HL-60/S4 (cell line): Measurements from ENCODE around the gene WASF3.

Source experiments
- in situ Hi-C: fragments of 300-500 bp; cut with MboI; formaldehyde crosslinking; loops from 2 replicates; pipeline ENCODE4 v1.14.3; 2022; ENCODE audit warnings: low sequenced_read_pairs

Gene WASF3

GRCh38 chr13:26679411-26680122 is 122.1 kb downstream of the WASF3 start:
- in situ Hi-C loops = loop anchor here (25.0 kb wide), 1 partner anchor 492 kb away; no protein-coding TSS in a partner anchor

GRCh38 chr13:26680123-26680450 is 122.6 kb downstream of the WASF3 start:
- in situ Hi-C loops = loop anchor here (25.0 kb wide), 1 partner anchor 493 kb away; no protein-coding TSS in a partner anchor

DNA sequence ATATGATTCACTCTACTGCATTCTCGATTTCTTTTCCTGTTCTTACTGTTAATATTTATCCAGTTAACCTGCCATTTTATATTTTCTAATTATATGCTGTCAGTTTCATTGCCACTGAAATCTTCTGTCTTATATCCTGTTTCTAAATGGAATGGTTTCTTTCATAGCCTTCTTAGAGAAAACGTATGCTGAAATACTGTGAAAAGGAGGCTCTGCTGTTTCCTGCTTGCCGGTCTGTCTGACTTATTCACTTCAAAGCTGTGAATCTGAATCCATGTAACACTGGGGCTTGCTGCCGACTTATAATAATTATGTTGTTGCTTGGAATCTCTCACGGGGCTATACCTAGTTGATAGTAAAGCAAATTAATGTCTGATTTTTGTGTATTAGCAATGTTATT is 123.1 kb downstream of the WASF3 start:
- in situ Hi-C loops = loop anchor here (25.0 kb wide), 1 partner anchor 493 kb away; no protein-coding TSS in a partner anchor

DNA sequence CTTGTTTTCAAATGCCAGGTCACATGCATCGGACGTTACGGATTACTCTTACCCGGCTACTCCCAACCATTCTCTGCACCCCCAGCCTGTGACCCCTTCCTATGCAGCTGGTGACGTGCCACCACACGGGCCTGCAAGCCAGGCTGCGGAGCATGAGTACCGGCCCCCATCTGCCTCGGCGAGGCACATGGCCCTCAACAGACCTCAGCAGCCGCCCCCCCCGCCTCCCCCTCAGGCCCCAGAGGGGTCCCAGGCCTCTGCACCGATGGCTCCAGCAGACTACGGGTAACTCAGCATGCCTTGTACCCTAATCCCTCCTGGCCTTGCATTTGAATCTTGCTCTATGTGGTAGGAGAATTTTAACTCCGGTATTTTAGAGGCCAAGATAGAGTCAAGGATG is 123.6 kb downstream of the WASF3 start:
- in situ Hi-C loops = loop anchor here (25.0 kb wide), 1 partner anchor 494 kb away; no protein-coding TSS in a partner anchor

- in situ Hi-C loops = loop anchor here (25.0 kb wide), 1 partner anchor 495 kb away; no protein-coding TSS in a partner anchor
Observed at GRCh38 chr13:26682606-26683005, 125.1 kb downstream of the WASF3 start.

DNA sequence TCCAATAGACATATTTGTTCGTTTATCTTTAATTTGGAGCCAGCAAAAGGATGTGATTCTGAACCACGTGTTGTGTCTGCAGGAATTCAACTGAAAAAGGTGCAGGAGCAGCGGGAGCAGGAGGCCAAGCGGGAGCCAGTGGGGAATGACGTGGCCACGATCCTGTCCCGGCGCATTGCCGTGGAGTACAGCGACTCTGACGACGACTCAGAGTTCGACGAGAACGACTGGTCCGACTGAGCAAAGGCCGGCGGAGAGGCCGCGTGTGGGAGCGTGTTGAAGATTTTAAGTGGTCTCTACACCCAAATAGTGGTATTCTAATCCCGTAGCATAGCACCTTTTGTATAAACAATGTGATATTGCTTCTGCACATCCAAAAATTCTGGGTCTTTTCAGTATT is 128.1 kb downstream of the WASF3 start:
- in situ Hi-C loops = loop anchor here (25.0 kb wide), 1 partner anchor 498 kb away; no protein-coding TSS in a partner anchor

GRCh38 chr13:26686285-26686684 is 128.8 kb downstream of the WASF3 start:
- in situ Hi-C loops = loop anchor here (25.0 kb wide), 1 partner anchor 499 kb away; no protein-coding TSS in a partner anchor

DNA sequence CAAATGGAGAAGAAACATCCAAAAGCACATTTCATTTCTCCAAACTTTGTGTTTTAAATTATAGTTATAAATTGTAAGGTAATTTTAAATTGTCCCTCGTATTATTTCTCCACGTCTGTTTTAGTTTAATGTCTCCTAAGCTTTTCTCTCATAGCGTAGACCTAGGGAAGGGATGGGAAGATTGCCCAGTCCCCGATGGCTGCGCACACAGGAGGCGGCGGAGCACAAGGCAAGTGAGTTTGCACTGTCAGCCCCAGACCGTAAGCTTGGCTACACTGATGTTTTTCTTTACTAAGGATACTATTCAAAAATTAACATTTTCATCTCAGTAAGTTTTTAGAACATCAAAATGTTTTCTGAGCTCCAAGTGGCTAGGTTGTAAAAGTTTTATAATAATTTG is 130.8 kb downstream of the WASF3 start:
- in situ Hi-C loops = loop anchor here (25.0 kb wide), 1 partner anchor 501 kb away; no protein-coding TSS in a partner anchor

DNA sequence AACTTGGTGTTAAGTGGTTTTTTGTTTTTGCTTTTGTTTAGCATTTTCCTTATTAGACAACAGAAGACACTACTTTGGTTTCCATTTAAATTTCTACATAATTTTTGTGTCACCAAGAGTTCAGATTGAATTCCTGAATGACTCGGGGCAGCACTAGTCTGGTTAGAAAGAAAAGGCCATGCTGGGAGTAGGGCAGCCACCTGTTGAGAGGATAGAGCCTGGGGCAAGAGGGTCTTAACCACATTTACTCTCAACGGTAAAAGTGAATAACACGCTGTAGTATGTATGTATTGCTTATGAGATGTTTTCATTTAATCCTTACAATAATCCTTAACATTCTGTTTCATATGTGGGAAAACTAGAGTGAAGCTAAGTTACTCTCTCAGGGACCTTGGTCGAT is 131.5 kb downstream of the WASF3 start:
- in situ Hi-C loops = loop anchor here (25.0 kb wide), 1 partner anchor 502 kb away; no protein-coding TSS in a partner anchor

DNA sequence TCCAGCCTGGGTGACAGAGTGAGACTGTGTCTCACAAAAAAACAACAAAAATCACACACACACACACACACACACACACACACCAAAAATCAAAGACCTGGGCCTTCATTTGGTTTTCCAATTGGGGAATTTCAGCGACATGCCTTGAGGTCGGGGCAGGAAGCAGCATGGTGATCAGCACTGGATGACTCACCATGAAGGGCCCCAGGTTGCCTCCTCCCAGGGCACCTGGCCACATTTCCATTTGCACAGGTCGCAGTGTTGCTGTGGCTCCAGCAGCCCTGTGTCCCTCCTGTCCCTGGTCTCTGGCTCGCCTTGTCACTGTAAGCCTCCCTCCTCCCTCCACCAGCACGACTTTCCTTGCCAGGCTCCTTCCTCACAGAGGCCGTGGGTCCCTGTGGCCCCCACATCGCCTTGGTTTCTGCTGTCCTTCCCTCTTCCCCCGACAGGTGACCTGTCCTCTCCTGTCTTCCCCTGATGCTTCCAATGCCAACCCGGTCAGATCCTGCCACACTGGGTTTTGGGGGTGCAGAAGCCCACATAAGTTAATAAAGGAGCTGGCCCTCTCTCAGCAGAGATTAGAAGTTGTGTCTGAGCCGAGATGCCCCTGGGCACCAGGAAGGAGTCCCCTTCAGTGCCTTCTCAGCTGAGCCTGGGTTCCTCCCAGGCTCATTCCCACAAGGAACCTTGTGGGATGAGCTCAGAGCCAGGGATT is 136.4 kb downstream of the WASF3 start:
- in situ Hi-C loops = loop anchor here (25.0 kb wide), 1 partner anchor 507 kb away; no protein-coding TSS in a partner anchor

GRCh38 chr13:26694609-26695359 is 137.3 kb downstream of the WASF3 start:
- in situ Hi-C loops = loop anchor here (25.0 kb wide), 1 partner anchor 507 kb away; no protein-coding TSS in a partner anchor

DNA sequence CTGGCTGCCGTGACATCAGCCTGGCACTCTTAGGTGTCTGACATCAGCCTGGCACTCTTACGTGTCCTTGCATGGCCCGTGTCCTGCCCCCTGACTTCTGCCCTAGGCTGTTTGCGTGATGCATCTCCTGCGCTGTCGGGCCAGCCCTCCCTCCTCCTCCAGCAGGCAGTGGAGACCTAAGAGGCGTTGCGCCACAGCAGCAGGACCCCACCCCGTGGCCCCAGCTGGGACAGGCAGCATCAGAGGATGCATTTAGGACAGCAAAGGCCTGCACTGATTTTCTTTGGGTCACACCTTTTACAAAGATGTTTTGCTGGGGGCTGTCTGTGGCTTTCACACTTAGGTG is 137.8 kb downstream of the WASF3 start:
- in situ Hi-C loops = loop anchor here (25.0 kb wide), 1 partner anchor 508 kb away; no protein-coding TSS in a partner anchor

- in situ Hi-C loops = loop anchor here (25.0 kb wide), 1 partner anchor 509 kb away; no protein-coding TSS in a partner anchor
Observed at GRCh38 chr13:26695891-26696311, 138.4 kb downstream of the WASF3 start.

- in situ Hi-C loops = loop anchor here (25.0 kb wide), 1 partner anchor 510 kb away; no protein-coding TSS in a partner anchor
Observed at GRCh38 chr13:26697069-26697955, 139.8 kb downstream of the WASF3 start.

GRCh38 chr13:26698392-26699196 is 141.1 kb downstream of the WASF3 start:
- in situ Hi-C loops = loop anchor here (25.0 kb wide), 1 partner anchor 511 kb away; no protein-coding TSS in a partner anchor

DNA sequence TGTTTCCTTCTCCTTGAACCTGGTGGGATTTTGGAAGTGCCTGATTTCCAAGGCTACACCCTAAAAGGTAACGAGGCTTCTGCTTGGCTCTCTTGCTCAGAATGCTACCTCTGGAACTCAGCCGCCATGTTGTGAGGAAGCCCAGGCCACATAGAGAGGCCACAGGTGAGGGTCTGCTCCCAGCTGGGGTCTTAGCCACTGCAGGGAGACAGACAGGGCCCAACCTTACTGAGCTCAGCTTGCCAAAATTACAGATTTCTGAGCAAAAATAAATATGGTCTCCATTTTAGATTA is 141.7 kb downstream of the WASF3 start:
- in situ Hi-C loops = loop anchor here (25.0 kb wide), 1 partner anchor 512 kb away; no protein-coding TSS in a partner anchor

GRCh38 chr13:26705536-26705935 is 148.1 kb downstream of the WASF3 start:
- in situ Hi-C loops = no loop called here

DNA sequence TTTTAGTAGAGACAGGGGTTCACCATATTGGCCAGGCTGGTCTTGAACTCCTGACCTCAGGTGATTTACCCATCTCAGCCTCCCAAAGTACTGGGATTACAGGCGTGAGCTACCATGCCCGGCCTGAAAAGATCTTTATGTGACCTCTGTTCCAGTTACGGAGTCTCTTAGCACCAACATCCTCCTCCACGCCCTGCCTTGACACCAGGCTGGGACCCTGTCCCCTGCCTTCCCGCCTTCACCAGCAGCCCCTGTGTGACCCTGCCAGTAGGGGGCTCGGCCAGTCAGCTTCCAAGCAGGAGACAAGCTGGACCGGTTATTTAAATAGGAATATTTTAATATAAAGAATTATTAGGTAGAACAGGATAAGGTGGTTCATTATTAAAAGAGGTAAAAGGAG is 148.9 kb downstream of the WASF3 start:
- in situ Hi-C loops = no loop called here
